ENCODE results near the gene HSP90AB1. TPM values are rescaled to one million over a fixed set of nuclear protein-coding genes. Genes with fewer than 3 reads are reported as not detected.

The HSP90AB1 gene
- polyA plus RNA-seq, 3 donors, result 119 to 242 (median 145) TPM

DNA sequence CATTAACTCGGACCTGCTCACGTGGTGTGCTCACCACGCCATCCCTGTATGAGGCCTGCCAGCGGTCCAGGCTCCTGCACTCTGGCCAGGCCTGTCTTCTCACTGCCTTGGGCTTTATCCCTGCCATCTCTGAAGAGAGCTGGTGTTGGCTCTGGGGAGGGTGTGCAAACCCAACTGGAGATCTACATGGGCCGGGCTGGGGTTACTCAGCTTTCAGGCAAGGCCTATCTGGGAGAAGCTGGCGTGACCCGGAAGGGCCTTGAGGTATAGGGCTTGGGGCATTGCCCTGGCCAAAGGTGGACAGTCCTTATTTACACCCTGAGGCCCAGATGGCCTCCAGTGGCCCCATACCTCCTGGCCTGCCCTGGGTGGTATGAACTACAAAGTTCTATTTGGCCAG lies 18.5 kb upstream of the HSP90AB1 start:
- H3K27me3 ChIP-seq (ENCODE audit: control insufficient read depth in 2 of 2, insufficient read depth in 2 of 2, low read length in 2 of 2), result no peaks in the 10 kb centered on the region
- H3K79me2 ChIP-seq (ENCODE audit: insufficient read depth, low read length), result peaks cover 21% of the 10 kb centered on the region
- no peak overlapping the region for H3K9ac ChIP-seq (ENCODE audit: insufficient read depth, low read length, poor library complexity, severe bottlenecking)
- intact Hi-C loops (cut with micrococcal nuclease), result no loop called here
- H3K36me3 Mint-ChIP-seq, result peaks cover 17 to 32% of the 10 kb centered on the region in 2 donors
- peaks cover 3 to 8% (median 5%) of the 10 kb centered on the region in 3 donors for H3K27me3 Mint-ChIP-seq (ENCODE audit: low read depth in 3 of 3)
- no peak overlapping the region for H3K4me3 ChIP-seq (replicated peaks in 1 of 3; ENCODE audit: low read depth in 2 of 3, low read length in 3 of 3)
- no peak overlapping the region for H3K27ac Mint-ChIP-seq
- H3K4me1 Mint-ChIP-seq, result peaks cover 53% of the 10 kb centered on the region
- H3K4me1 ChIP-seq (ENCODE audit: control insufficient read depth in 1 of 2, insufficient read depth in 2 of 2, low read length in 2 of 2), result peaks cover 36 to 38% of the 10 kb centered on the region in 2 donors
- H3K9me3 ChIP-seq (replicated peaks in 1 of 2; ENCODE audit: control insufficient read depth in 1 of 2, insufficient read depth in 1 of 2, low read length in 2 of 2), result no peaks in the 10 kb centered on the region
- H2AFZ ChIP-seq (ENCODE audit: insufficient read depth, low read depth, low read length, poor library complexity, severe bottlenecking), result no peak overlapping the region
- H4K20me1 ChIP-seq (ENCODE audit: insufficient read depth, low read length), result peaks cover 11% of the 10 kb centered on the region
- TF ChIP-seq, protein P1, sequence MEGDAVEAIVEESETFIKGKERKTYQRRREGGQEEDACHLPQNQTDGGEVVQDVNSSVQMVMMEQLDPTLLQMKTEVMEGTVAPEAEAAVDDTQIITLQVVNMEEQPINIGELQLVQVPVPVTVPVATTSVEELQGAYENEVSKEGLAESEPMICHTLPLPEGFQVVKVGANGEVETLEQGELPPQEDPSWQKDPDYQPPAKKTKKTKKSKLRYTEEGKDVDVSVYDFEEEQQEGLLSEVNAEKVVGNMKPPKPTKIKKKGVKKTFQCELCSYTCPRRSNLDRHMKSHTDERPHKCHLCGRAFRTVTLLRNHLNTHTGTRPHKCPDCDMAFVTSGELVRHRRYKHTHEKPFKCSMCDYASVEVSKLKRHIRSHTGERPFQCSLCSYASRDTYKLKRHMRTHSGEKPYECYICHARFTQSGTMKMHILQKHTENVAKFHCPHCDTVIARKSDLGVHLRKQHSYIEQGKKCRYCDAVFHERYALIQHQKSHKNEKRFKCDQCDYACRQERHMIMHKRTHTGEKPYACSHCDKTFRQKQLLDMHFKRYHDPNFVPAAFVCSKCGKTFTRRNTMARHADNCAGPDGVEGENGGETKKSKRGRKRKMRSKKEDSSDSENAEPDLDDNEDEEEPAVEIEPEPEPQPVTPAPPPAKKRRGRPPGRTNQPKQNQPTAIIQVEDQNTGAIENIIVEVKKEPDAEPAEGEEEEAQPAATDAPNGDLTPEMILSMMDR (IDR thresholded peaks at IDR 0.05), result no peak
- DNase-seq, result no peak
- 93% methylated on average over 7 of the region's 7 CpGs for WGBS (ENCODE audit: insufficient coverage)
- peaks cover 0 to 2% (median 0%) of the 10 kb centered on the region in 7 donors for H3K9me3 Mint-ChIP-seq
- H3K36me3 ChIP-seq (replicated peaks in 1 of 2; ENCODE audit: control insufficient read depth in 1 of 2, insufficient read depth in 2 of 2, low read length in 2 of 2), result peaks cover 5 to 14% of the 10 kb centered on the region in 2 donors
- no peak overlapping the region for H3K27ac ChIP-seq (ENCODE audit: low read depth in 1 of 2, low read length in 2 of 2)
- no peak overlapping the region for H3K4me3 Mint-ChIP-seq
- no peak overlapping the region for H3K4me2 ChIP-seq (replicated peaks; ENCODE audit: extremely low read depth, low read length, poor library complexity, severe bottlenecking)

- no peak overlapping the region for H3K9ac ChIP-seq (ENCODE audit: insufficient read depth, low read length, poor library complexity, severe bottlenecking)
- H3K9me3 ChIP-seq (replicated peaks in 1 of 2; ENCODE audit: control insufficient read depth in 1 of 2, insufficient read depth in 1 of 2, low read length in 2 of 2), result no peaks in the 10 kb centered on the region
- no peak for DNase-seq
- peaks cover 38% of the 10 kb centered on the region in 2 donors for H3K4me1 ChIP-seq (ENCODE audit: control insufficient read depth in 1 of 2, insufficient read depth in 2 of 2, low read length in 2 of 2)
- intact Hi-C loops (cut with micrococcal nuclease), result no loop called here
- TF ChIP-seq, protein P1 (IDR thresholded peaks at IDR 0.05), result no peak
- Mint-ChIP-seq H3K9me3 (peaks cover 0 to 1% (median 0%) of the 10 kb centered on the region in 7 donors), H3K27ac (no peak overlapping the region), H3K36me3 (peaks cover 17 to 32% of the 10 kb centered on the region in 2 donors), H3K4me1 (peaks cover 55% of the 10 kb centered on the region), H3K27me3 (ENCODE audit: low read depth in 3 of 3) (peaks cover 3 to 6% (median 5%) of the 10 kb centered on the region in 3 donors), H3K4me3 (no peak overlapping the region)
- H3K4me3 ChIP-seq (replicated peaks in 1 of 3; ENCODE audit: low read depth in 2 of 3, low read length in 3 of 3), result no peak overlapping the region
- 93% methylated on average over 3 of the region's 5 CpGs for WGBS (ENCODE audit: insufficient coverage)
- no peak overlapping the region for H3K27ac ChIP-seq (ENCODE audit: low read depth in 1 of 2, low read length in 2 of 2)
- no peaks in the 10 kb centered on the region for H3K27me3 ChIP-seq (ENCODE audit: control insufficient read depth in 2 of 2, insufficient read depth in 2 of 2, low read length in 2 of 2)
- peaks cover 5 to 14% of the 10 kb centered on the region in 2 donors for H3K36me3 ChIP-seq (replicated peaks in 1 of 2; ENCODE audit: control insufficient read depth in 1 of 2, insufficient read depth in 2 of 2, low read length in 2 of 2)
- H2AFZ ChIP-seq (ENCODE audit: insufficient read depth, low read depth, low read length, poor library complexity, severe bottlenecking), result no peak overlapping the region
- no peak overlapping the region for H3K4me2 ChIP-seq (replicated peaks; ENCODE audit: extremely low read depth, low read length, poor library complexity, severe bottlenecking)
- peaks cover 21% of the 10 kb centered on the region for H3K79me2 ChIP-seq (ENCODE audit: insufficient read depth, low read length)
- H4K20me1 ChIP-seq (ENCODE audit: insufficient read depth, low read length), result peaks cover 7% of the 10 kb centered on the region
These were observed 18.1 kb upstream of the HSP90AB1 start for GRCh38 chr6:44228836-44229235.

Measured in CD14-positive monocyte (primary cell).